ENCODE results near the gene SEPTIN2. TPM values are rescaled to one million over a fixed set of nuclear protein-coding genes. Genes with fewer than 3 reads are reported as not detected.

Gene SEPTIN2
- total RNA-seq, 1 experiment from 2014 or later: 500 TPM

DNA sequence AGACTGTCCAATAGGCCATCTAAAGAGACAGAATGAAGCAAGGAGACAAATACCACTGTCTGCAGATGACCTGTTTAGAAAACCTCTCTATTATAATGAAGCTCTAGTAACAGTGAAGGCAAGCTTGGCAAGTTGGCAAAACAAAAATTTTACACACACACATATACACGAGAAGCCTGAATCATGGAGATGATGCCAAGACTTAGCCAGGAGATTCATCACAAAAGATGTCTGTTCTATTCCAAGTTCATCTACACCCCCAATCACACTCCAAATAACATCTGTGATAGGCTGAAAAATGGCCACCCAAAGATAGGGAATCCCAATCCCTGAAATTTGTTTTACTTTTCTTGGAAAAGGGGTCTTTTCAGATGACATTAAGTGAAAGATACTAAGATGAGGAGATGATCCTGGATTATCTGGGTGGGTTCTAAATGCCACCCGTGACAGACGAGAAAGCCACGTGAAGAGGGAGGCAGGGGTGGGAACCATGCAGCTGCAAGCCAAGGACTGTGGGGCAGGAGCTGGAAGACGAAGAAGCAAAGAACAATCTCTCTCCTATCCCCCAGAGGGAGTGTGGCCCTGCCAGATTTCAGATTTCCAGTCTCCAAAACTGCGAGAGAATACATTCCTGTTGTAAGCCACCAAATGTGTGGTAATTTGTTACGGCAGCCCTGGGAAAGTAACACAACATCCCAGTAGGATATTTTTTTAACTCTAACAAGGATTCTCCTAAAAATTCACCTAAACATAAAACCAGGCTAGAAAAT lies 20.2 kb upstream of the SEPTIN2 start:
- TF ChIP-seq, protein P1, sequence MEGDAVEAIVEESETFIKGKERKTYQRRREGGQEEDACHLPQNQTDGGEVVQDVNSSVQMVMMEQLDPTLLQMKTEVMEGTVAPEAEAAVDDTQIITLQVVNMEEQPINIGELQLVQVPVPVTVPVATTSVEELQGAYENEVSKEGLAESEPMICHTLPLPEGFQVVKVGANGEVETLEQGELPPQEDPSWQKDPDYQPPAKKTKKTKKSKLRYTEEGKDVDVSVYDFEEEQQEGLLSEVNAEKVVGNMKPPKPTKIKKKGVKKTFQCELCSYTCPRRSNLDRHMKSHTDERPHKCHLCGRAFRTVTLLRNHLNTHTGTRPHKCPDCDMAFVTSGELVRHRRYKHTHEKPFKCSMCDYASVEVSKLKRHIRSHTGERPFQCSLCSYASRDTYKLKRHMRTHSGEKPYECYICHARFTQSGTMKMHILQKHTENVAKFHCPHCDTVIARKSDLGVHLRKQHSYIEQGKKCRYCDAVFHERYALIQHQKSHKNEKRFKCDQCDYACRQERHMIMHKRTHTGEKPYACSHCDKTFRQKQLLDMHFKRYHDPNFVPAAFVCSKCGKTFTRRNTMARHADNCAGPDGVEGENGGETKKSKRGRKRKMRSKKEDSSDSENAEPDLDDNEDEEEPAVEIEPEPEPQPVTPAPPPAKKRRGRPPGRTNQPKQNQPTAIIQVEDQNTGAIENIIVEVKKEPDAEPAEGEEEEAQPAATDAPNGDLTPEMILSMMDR (conservative IDR thresholded peaks at IDR 0.05): no peak
- no peak for TF ChIP-seq EZH2 (IDR thresholded peaks at IDR 0.05; ENCODE audit: low read depth)
- Histone ChIP-seq H3K4me1 (replicated peaks; ENCODE audit: insufficient read depth) (no peaks in the 10 kb centered on the region), H3K4me2 (no peak overlapping the region), H3K4me3 (no peak overlapping the region), H3K27me3 (ENCODE audit: insufficient read depth, low read depth) (no peaks in the 10 kb centered on the region), H3F3A (ENCODE audit: insufficient read depth, low read depth) (no peaks in the 10 kb centered on the region), H3K9me3 (ENCODE audit: insufficient read depth, low read depth) (no peaks in the 10 kb centered on the region), H3K79me2 (ENCODE audit: low read depth) (peaks cover 99% of the 10 kb centered on the region), H3K9me2 (ENCODE audit: insufficient read depth) (no peaks in the 10 kb centered on the region), H3K36me3 (ENCODE audit: low read depth) (peaks cover 6% of the 10 kb centered on the region; the same call in 1 of the 2 replicates), H3K27ac (no peak overlapping the region), H4K20me1 (ENCODE audit: insufficient read depth) (peaks cover 95% of the 10 kb centered on the region), H2AFZ (no peak overlapping the region)
- no peak for DNase-seq
- intact Hi-C loops (cut with micrococcal nuclease; ENCODE audit: unreplicated experiment): no loop called here
- POLR2A ChIA-PET (ENCODE audit: unreplicated experiment): no interaction called here
- no TSS peak for BruUV-seq (replicated peaks)
- CTCF ChIA-PET: no interaction called here

DNA sequence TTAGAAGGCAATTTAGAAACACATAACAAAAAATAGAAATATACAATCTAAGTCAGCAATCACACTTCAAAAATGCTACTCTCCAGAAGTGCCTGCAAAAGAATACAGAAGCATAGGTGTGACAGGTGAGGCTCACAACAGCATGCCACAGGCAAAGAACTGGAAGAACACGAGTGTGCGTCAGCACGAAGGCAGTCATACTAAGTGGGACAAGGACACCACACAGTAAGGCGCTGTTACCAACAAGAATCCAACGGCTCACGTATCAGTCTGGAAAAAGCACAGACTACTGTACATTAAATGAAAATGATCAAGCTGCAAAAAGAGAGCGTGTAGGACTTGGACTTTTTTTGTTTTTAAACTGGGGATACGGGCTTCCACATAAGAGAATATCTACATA lies 19.0 kb upstream of the SEPTIN2 start:
- no peak for TF ChIP-seq EZH2 (IDR thresholded peaks at IDR 0.05; ENCODE audit: low read depth)
- TF ChIP-seq, protein P1 (conservative IDR thresholded peaks at IDR 0.05): no peak
- Histone ChIP-seq H2AFZ (no peak overlapping the region), H3K4me1 (replicated peaks; ENCODE audit: insufficient read depth) (no peaks in the 10 kb centered on the region), H3K27ac (no peak overlapping the region), H3K79me2 (ENCODE audit: low read depth) (peaks cover 97% of the 10 kb centered on the region), H3K36me3 (ENCODE audit: low read depth) (peaks cover 6% of the 10 kb centered on the region; the same call in 1 of the 2 replicates), H3F3A (ENCODE audit: insufficient read depth, low read depth) (peaks cover 7% of the 10 kb centered on the region; the same call in 1 of the 2 replicates), H3K9me2 (ENCODE audit: insufficient read depth) (no peaks in the 10 kb centered on the region), H3K9me3 (ENCODE audit: insufficient read depth, low read depth) (no peaks in the 10 kb centered on the region), H3K27me3 (ENCODE audit: insufficient read depth, low read depth) (no peaks in the 10 kb centered on the region), H3K4me3 (no peak overlapping the region), H4K20me1 (ENCODE audit: insufficient read depth) (peaks cover 94% of the 10 kb centered on the region), H3K4me2 (no peak overlapping the region)
- no TSS peak for BruUV-seq (replicated peaks)
- POLR2A ChIA-PET (ENCODE audit: unreplicated experiment): no interaction called here
- no peak for DNase-seq
- CTCF ChIA-PET: no interaction called here
- intact Hi-C loops (cut with micrococcal nuclease; ENCODE audit: unreplicated experiment): no loop called here

DNA sequence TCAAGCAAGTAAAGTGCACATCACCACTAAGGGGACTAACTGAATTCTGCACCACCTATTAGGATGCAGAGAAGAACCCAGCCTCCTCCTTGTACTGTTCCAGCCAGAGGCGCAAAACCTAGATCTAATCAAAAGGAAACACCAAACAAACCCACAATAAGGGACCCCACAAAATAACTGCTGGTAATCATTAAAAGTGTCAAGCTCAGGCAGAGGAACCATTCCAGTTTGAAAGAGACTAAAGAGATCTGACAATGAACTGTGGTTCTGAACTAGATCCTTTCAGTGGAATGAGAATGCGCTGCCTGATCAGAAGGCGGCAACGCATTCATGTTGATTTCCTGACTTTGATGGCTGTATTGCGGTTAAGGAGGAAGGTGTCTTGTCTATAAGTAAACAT lies 17.1 kb upstream of the SEPTIN2 start:
- Histone ChIP-seq H3K36me3 (ENCODE audit: low read depth) (peaks cover 6% of the 10 kb centered on the region; the same call in 1 of the 2 replicates), H4K20me1 (ENCODE audit: insufficient read depth) (peaks cover 94% of the 10 kb centered on the region), H2AFZ (no peak overlapping the region), H3K27me3 (ENCODE audit: insufficient read depth, low read depth) (no peaks in the 10 kb centered on the region), H3F3A (ENCODE audit: insufficient read depth, low read depth) (peaks cover 12% of the 10 kb centered on the region; the same call in 1 of the 2 replicates), H3K27ac (no peak overlapping the region), H3K4me3 (no peak overlapping the region), H3K9me2 (ENCODE audit: insufficient read depth) (no peaks in the 10 kb centered on the region), H3K79me2 (ENCODE audit: low read depth) (peaks cover 97% of the 10 kb centered on the region), H3K4me2 (no peak overlapping the region), H3K9me3 (ENCODE audit: insufficient read depth, low read depth) (no peaks in the 10 kb centered on the region), H3K4me1 (replicated peaks; ENCODE audit: insufficient read depth) (no peaks in the 10 kb centered on the region; the same call in 1 of the 2 replicates)
- TF ChIP-seq, protein P1 (conservative IDR thresholded peaks at IDR 0.05): no peak
- no peak for TF ChIP-seq EZH2 (IDR thresholded peaks at IDR 0.05; ENCODE audit: low read depth)
- intact Hi-C loops (cut with micrococcal nuclease; ENCODE audit: unreplicated experiment): no loop called here
- DNase-seq: no peak
- ChIA-PET POLR2A (ENCODE audit: unreplicated experiment) (interaction anchor here (0.6 kb wide), 1 partner anchor 17 kb away, joined by 6 read pairs; no protein-coding TSS in a partner anchor), CTCF (interaction anchor here (0.6 kb wide), 1 partner anchor 343 kb away, joined by 3 read pairs; no protein-coding TSS in a partner anchor)
- BruUV-seq (replicated peaks): no TSS peak
